ENCODE measurements around the gene ANKRD13B.

Gene ANKRD13B

DNA sequence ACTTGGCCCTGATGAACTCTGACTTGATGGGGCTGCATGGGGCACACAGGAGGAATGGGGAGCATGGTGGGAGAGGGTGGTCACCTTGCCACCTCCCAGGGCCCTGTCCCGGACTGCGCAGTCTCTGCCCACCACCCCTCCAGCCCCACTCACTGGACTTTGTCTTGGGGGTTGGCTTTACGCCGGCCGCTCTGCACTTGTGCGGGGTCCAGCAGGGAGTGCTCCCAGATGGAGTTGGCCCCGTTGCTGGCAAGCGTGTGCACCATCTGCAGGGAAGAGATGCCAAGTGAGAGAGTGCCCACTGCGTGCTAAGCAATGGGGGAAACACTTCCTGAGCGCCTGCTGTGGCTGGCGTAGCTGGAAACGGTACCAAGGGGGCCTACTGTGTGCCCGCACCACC is 10.2 kb upstream of the ANKRD13B start:
- no peak for DNase-seq

DNA sequence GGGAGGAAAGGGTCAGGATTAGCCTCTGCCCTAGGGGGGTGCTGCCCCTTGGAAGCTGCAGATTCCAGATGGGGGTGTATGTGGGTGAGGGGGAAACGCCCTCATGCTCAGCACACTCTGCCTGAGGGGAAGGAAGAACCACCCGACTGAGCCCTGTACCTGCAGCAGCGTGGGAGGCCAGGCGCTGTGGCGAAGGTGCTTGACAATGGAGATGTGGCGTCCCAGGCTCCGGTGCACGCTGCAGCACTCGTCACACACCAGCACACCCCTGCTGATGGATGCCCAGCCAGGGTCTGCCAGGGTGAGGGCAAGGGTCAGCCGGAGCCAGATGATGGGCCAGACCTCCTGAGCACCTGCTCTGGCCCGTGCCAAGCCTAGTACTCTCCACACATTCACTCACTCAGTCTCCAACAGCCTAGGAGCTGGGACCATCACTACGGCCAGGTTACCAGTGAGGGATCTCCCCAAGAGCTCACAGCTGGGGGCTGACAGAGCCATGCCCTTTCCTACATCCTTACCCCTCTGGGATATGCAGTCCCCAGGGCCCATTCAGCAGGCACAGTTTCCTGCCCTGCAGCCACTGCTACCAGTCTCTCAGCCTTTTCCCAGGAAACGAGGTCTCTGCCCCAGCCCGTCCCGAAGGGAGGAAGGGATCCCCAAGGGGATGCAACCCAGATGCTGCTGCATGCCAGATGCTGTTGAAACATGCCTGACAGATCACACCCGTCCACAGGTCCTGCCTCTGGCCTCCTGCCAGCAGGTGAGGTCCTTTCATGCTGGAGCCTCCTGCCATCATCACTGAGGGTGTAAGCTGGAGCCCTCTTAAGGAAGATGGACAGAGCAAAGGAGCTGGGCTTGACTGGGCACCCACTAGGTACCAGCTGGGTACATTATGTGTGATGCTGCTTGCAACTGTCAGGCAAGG is 9.3 kb upstream of the ANKRD13B start:
- no peak for DNase-seq

GRCh38 chr17:29584452-29585079 is 8.4 kb upstream of the ANKRD13B start:
- no peak for DNase-seq

GRCh38 chr17:29585080-29585751 is 7.7 kb upstream of the ANKRD13B start:
- DNase-seq, result no peak

DNA sequence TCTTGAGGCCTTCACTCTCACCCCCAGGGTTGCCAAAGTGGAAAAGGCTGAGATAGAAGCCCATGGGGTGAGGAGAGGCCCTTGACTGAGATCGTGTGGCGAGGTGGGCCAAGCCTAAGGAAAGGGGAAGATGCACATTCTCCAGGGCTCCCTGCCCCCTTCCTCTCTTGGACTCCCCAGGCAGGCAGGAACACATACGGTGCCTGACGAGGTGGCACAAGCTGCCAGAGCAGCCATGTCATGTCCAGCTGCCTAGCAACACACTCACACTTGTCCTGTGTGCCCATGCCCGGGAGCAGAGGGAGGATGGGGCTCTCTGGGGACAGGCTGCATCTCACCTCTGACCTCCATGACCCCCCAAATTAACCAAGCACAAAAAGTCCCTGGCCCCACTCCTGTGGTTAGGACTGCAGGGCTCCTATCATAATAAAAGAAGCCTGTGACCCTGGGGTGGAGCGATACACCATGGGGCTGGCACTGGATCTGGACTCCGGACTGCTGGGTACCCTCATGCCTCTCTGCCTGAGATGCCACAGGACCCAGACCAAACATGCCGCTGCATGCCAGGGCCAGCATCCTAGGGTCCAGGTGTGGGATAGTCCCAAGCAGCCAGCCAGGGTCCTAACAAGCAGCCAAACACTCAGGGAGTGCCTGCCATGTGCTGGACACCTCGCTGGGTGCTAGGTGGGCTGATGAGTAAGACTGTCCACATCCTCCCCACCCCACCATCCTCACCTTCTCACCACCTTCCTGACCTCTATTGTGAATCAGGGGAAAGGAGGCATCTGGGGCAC is 6.1 kb upstream of the ANKRD13B start:
- DNase-seq, result no peak

DNA sequence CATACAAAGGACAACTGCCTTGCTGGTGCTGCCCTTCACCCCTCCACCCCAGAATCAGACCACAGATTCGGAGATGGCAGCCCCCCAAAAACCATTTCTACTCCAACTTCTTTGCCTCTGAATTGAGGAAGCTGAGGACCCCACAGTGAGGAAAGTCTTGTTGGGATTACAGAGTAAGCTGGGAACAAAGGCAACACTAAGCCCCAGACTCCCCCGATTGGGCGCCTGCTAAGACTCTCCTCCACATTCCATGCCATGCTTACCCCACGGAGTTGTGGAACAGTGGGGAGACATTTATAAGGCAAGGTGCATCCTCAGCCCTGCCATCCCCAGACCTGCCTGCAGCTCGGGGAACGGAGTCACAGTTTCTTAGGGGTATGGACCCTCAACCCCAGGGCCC is 5.3 kb upstream of the ANKRD13B start:
- DNase-seq, result no peak

DNA sequence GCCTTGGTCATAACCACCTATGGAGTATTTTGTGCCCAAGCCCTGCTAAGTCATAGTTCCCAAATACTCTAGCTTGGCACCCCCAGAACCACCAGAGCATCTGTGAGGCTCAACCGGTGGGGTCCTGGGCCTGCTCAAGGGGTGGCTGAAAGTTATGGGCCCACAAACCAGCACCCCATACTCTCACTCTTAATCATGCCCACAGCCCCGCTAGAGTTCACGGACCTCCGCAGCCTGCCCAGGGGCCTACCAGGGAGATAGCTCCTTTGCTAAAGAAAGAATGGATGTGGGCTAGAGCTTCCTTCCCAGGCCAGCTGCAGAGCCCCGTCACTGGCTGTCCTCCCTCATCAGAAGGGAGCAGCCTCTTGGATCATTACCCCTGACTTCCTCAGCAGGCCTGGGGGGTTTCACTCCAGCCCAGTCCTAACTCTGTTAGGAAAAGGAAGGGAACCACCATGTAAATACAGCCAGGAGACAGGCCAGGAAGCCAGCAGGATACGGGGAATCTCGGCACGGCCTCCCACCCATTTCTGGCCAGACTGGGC is 4.8 kb upstream of the ANKRD13B start:
- DNase-seq, result no peak

DNA sequence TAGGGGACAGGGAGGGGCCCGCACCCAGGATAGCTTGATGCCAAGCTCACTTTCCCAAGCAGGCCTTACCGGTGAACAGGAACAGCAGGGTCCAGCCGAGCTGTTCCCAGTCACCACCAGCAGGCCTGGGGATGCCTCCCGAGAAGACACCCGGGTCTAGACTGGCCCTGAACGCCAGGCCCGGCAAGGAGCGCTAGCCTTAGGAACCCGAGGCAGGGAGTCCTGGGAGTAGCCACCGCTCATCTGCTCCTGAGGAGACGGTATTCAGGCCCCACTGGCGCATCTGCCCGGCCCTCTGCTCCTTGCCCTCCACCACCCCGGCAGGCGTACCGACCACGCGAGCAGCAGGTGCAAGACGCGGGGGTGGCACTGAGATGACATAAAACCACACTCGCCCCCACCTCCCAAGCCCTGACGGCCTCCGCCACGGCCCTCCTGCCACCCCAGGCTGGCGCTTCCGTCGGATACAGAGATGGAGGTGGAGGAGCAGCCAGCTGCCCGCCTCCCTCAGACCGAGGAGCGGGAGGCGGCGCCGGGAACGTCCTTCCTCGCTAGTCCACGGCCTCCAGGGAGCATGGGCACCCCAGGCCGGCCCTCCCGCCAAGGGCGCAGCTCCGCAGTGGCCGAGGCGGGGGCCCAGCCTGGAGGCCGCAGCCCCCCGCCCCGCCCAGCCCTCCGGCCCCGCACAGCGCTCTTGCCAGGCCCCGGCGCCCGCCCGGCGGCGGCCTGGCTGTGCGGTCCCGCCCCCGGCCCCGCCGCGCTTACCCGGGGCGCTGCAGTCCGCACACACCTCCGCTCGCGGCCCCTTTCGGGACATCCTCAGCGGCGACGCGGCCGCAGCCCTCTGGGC is 4.1 kb upstream of the ANKRD13B start:
- DNase-seq, result peak in 1 of 2 experiments; percentile 32

DNA sequence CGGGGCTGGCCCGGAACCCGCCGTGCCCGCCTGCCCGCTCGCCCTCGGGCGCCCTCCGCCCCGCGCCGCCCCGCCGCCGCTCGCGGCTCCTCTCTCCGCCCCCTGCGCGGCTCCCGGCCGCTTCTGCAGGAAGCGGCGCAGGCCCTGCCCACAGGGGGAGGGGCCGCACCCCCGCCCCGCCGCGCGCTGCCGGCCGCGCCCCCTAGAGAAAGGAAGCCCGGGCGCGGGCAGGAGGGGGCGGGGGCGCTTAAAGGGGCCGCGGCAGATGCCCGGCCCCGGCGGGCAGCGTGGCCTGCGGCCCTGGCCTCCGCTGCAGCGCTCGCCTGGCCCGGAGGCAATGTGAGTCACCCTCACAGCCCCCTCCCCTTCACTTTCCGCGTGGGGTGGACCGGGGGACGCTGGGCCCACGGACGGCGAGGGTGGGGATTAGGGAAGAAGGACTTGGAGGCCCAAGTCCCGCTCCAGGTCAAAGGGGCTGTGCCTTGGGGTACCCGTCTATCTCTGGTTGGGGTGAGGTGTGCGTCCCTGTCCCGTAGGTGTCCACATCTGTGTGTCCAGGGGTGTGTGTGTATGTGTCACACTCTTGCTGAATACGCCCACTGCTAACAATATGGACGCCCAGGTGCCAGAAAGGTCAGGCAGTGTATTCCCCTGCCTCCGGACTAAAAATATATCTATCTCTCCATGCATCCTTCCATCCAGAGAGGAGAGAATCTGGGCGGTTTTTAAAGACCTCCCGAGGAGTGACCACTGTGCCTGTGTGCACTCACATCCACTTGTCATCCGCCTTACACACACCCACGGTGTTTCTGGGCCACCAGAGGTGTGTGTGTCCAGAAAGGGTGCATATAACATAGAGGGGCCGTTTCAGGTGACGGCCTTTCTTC is 3.2 kb upstream of the ANKRD13B start, which contains the start of gene GIT1:
Gene GIT1, minus strand, starts transcription at position 125 of the 887 bp plus-strand sequence. CDS start 270 bp downstream, outside the sequence.
- peak; percentile 78 to 90 for DNase-seq

- DNase-seq, result peak in 1 of 2 experiments; percentile 45
Measured at GRCh38 chr17:29590411-29591145, 2.4 kb upstream of the ANKRD13B start.

GRCh38 chr17:29591146-29591736 is 1.7 kb upstream of the ANKRD13B start:
- DNase-seq, result peak; percentile 70 to 76

DNA sequence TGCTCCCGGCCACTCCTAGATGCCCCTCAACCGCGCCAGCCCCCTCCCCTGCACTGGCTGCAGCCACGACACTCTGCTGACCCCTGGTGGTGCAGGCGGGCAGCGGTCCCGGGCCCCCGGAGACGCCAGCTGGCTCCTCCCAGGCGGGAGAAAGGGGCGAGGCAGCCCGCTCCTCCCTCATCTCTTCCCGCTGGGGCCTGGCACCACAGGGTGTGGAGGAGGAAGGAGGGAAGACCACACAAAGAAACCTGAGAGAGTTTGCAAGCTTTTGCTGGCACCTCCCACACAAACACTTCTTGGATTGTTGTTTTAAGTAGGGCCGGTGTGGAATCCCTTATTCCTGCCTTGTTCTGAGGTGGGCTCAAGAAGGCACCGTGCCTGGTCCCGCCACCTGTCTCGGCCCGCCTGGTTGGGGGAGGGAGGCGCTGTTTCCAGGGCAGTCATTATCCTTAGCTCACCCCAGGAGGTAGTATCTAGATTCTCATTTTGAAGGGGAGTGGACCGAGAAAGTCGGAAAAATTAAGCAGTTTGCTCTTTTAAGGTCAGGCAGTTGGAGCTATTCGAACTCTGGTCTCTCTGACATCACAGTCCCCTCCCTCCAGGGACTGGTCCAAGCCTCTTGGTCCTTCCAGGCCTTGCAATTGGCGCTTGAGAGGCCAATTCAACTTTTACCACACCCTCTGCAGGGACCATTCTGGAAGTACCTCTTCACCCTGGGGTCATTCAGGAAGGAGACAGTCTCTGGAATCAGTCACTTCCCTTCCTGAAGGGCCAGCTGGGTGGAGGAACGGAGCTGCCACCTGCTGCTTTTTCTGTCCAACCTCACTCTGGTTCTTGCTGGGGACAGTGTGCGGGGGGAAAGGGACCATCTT is 959 bp upstream of the ANKRD13B start:
- DNase-seq, result peak; percentile 82 to 94

GRCh38 chr17:29593591-29594518 is 923 bp downstream of the ANKRD13B start:
- peak; percentile 14 to 42 for DNase-seq

GRCh38 chr17:29594519-29595090 is 1.7 kb downstream of the ANKRD13B start:
- DNase-seq, result no peak

GRCh38 chr17:29595107-29595942 is 2.4 kb downstream of the ANKRD13B start:
- no peak for DNase-seq
